ENCODE data around the gene TTLL7. TPM values are rescaled to one million over a fixed set of nuclear protein-coding genes. Genes with fewer than 3 reads are reported as not detected.

TTLL7 gene
- polyA plus RNA-seq, 1 donor (not counting 4 experiments of a cell fraction or from before 2014, with no cell fraction given), result 8.1 TPM

DNA sequence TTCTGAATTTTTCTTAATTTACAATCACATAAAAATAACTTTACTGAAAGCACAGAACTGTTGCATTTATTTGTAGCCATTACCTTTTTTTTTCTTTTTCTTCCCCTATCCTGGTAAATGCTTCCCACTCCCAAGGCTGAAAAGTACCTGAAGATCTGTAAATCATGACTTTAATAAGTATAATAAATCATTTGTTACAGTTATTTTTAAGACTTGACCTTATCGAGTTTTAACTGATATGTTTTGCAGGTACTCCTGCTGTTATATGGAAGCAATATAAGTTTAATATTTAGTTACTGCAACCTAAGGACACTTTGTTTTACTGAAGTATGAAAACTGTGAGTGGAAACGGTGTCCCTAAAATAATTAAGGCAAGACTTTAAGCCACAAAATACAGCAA, 142.6 kb downstream of the TTLL7 start:
- dilution Hi-C loops (cut with MboI; ENCODE audit: extremely low pct_ligation_motif_present, low sequenced_read_pairs), result no loop called here
- Histone ChIP-seq H3K4me3 (ENCODE audit: control insufficient read depth in 2 of 3, extremely low read depth in 1 of 3, insufficient read depth in 2 of 3, low read depth in 1 of 3, low read length in 3 of 3) (no peak overlapping the region), H3K79me2 (ENCODE audit: control insufficient read depth, insufficient read depth, low read length) (no peaks in the 10 kb centered on the region), H4K20me1 (ENCODE audit: control insufficient read depth, extremely low read depth, insufficient read depth, low read length) (no peaks in the 10 kb centered on the region), H3K27ac (ENCODE audit: control insufficient read depth, insufficient read depth, low read length) (no peak overlapping the region), H3K36me3 (ENCODE audit: control insufficient read depth in 2 of 2, extremely low read depth in 1 of 2, insufficient read depth in 2 of 2, low read length in 2 of 2) (no peaks in the 10 kb centered on the region), H3K9me3 (ENCODE audit: control insufficient read depth, low read depth, low read length) (no peaks in the 10 kb centered on the region), H3K4me1 (ENCODE audit: control insufficient read depth, extremely low read depth, insufficient read depth, low read length) (peaks cover 8% of the 10 kb centered on the region), H3K9ac (ENCODE audit: control insufficient read depth, extremely low read depth, insufficient read depth, low read length) (no peak overlapping the region), H3K4me2 (ENCODE audit: control insufficient read depth, extremely low read depth, insufficient read depth, low read depth, low read length) (no peak overlapping the region), H3K27me3 (ENCODE audit: control insufficient read depth, extremely low read depth, insufficient read depth, low read length) (no peaks in the 10 kb centered on the region), H2AFZ (ENCODE audit: control insufficient read depth, low read length) (no peak overlapping the region), H3K9me1 (ENCODE audit: control insufficient read depth, extremely low read depth, insufficient read depth, low read length) (no peaks in the 10 kb centered on the region)
- FAIRE-seq (no peak), DNase-seq (ENCODE audit: low read depth, low spot score) (no peak)
- no peak for TF ChIP-seq EZH2 (IDR thresholded peaks at IDR 0.05; ENCODE audit: low read length)
- TF ChIP-seq, protein P1, sequence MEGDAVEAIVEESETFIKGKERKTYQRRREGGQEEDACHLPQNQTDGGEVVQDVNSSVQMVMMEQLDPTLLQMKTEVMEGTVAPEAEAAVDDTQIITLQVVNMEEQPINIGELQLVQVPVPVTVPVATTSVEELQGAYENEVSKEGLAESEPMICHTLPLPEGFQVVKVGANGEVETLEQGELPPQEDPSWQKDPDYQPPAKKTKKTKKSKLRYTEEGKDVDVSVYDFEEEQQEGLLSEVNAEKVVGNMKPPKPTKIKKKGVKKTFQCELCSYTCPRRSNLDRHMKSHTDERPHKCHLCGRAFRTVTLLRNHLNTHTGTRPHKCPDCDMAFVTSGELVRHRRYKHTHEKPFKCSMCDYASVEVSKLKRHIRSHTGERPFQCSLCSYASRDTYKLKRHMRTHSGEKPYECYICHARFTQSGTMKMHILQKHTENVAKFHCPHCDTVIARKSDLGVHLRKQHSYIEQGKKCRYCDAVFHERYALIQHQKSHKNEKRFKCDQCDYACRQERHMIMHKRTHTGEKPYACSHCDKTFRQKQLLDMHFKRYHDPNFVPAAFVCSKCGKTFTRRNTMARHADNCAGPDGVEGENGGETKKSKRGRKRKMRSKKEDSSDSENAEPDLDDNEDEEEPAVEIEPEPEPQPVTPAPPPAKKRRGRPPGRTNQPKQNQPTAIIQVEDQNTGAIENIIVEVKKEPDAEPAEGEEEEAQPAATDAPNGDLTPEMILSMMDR (optimal IDR thresholded peaks at IDR 0.05 in 1 of 3, IDR thresholded peaks at IDR 0.05 in 1 of 3, conservative IDR thresholded peaks at IDR 0.05 in 1 of 3; ENCODE audit: extremely low read depth in 1 of 3, insufficient read depth in 2 of 3, low read length in 3 of 3), result no peak

DNA sequence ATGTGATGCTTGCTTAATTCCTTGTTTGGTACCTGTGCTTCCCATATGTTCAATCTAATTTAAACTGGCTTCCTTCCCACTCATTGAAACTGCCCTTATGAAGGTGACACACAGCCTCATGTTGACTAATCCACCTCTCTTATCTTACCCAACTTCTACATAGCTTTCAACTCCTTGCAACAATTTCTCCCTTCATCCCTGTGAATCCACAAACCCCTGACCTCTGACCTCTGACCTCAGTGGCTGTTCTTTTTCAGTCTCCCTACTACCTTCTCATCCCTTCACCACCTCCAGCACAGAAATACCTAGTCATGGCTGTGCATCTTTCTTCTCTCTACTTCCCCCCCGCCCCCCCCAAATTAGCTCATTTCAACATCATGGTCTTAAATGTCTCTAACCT, 144.5 kb downstream of the TTLL7 start:
- dilution Hi-C loops (cut with MboI; ENCODE audit: extremely low pct_ligation_motif_present, low sequenced_read_pairs), result no loop called here
- Histone ChIP-seq H3K36me3 (ENCODE audit: control insufficient read depth in 2 of 2, extremely low read depth in 1 of 2, insufficient read depth in 2 of 2, low read length in 2 of 2) (no peaks in the 10 kb centered on the region), H3K79me2 (ENCODE audit: control insufficient read depth, insufficient read depth, low read length) (no peaks in the 10 kb centered on the region), H3K4me3 (ENCODE audit: control insufficient read depth in 2 of 3, extremely low read depth in 1 of 3, insufficient read depth in 2 of 3, low read depth in 1 of 3, low read length in 3 of 3) (no peak overlapping the region), H3K9ac (ENCODE audit: control insufficient read depth, extremely low read depth, insufficient read depth, low read length) (no peak overlapping the region), H3K9me1 (ENCODE audit: control insufficient read depth, extremely low read depth, insufficient read depth, low read length) (no peaks in the 10 kb centered on the region), H3K27ac (ENCODE audit: control insufficient read depth, insufficient read depth, low read length) (no peak overlapping the region), H2AFZ (ENCODE audit: control insufficient read depth, low read length) (no peak overlapping the region), H3K4me1 (ENCODE audit: control insufficient read depth, extremely low read depth, insufficient read depth, low read length) (no peaks in the 10 kb centered on the region), H4K20me1 (ENCODE audit: control insufficient read depth, extremely low read depth, insufficient read depth, low read length) (no peaks in the 10 kb centered on the region), H3K9me3 (ENCODE audit: control insufficient read depth, low read depth, low read length) (no peaks in the 10 kb centered on the region), H3K4me2 (ENCODE audit: control insufficient read depth, extremely low read depth, insufficient read depth, low read depth, low read length) (no peak overlapping the region), H3K27me3 (ENCODE audit: control insufficient read depth, extremely low read depth, insufficient read depth, low read length) (no peaks in the 10 kb centered on the region)
- no peak for TF ChIP-seq EZH2 (IDR thresholded peaks at IDR 0.05; ENCODE audit: low read length)
- TF ChIP-seq, protein P1 (optimal IDR thresholded peaks at IDR 0.05 in 1 of 3, IDR thresholded peaks at IDR 0.05 in 1 of 3, conservative IDR thresholded peaks at IDR 0.05 in 1 of 3; ENCODE audit: extremely low read depth in 1 of 3, insufficient read depth in 2 of 3, low read length in 3 of 3), result no peak
- DNase-seq (ENCODE audit: low read depth, low spot score), result no peak
- FAIRE-seq, result no peak
